IPS-NIHi11 (cell line): Measurements from ENCODE around the gene LRRC46.

Experiments
- DNase-seq: peaks from one replicate; pipeline ENCODE4 v3.0.0; 2012; ENCODE audit warnings: mixed read lengths, low spot score

The LRRC46 gene

GRCh38 chr17:47831003-47831933 lies at the start of gene LRRC46, which contains the start of gene MRPL10:
LRRC46 (plus strand) TSS chr17:47831670; CDS start chr17:47831990, 320 bp downstream.
MRPL10 (minus strand) TSS chr17:47831541; CDS start chr17:47831511, 30 bp downstream.
- peak; percentile 99 for DNase-seq

GRCh38 chr17:47785538-47786123 lies 45.8 kb upstream of the LRRC46 start:
- peak; percentile 82 for DNase-seq

- DNase-seq: peak; percentile 85
Measured at GRCh38 chr17:47789611-47790561, 41.6 kb upstream of the LRRC46 start.

GRCh38 chr17:47791025-47791424 lies 40.4 kb upstream of the LRRC46 start:
- DNase-seq: no peak

GRCh38 chr17:47792457-47792856 lies 39.0 kb upstream of the LRRC46 start:
- no peak for DNase-seq

- DNase-seq: no peak
Measured at GRCh38 chr17:47792979-47793378, 38.5 kb upstream of the LRRC46 start.

GRCh38 chr17:47797797-47798196 lies 33.7 kb upstream of the LRRC46 start:
- peak; percentile 43 for DNase-seq

GRCh38 chr17:47800686-47801085 lies 30.8 kb upstream of the LRRC46 start:
- no peak for DNase-seq

GRCh38 chr17:47801176-47801765 lies 30.2 kb upstream of the LRRC46 start:
- no peak for DNase-seq

GRCh38 chr17:47801906-47802305 lies 29.6 kb upstream of the LRRC46 start:
- DNase-seq: no peak

- DNase-seq: peak; percentile 84
Measured at GRCh38 chr17:47802341-47803022, 29.0 kb upstream of the LRRC46 start.

- no peak for DNase-seq
Measured at GRCh38 chr17:47803201-47803600, 28.3 kb upstream of the LRRC46 start.

- DNase-seq: no peak
Measured at GRCh38 chr17:47803751-47804150, 27.7 kb upstream of the LRRC46 start.

- no peak for DNase-seq
Measured at GRCh38 chr17:47804461-47804860, 27.0 kb upstream of the LRRC46 start.

GRCh38 chr17:47806026-47806912 lies 25.2 kb upstream of the LRRC46 start:
- DNase-seq: no peak

- no peak for DNase-seq
Measured at GRCh38 chr17:47806913-47807255, 24.6 kb upstream of the LRRC46 start.

- DNase-seq: no peak
Measured at GRCh38 chr17:47807421-47807820, 24.0 kb upstream of the LRRC46 start.

GRCh38 chr17:47808036-47808829 lies 23.2 kb upstream of the LRRC46 start:
- DNase-seq: no peak

GRCh38 chr17:47808830-47809480 lies 22.5 kb upstream of the LRRC46 start:
- no peak for DNase-seq
